WTC11 (cell line): Measurements from ENCODE around the gene FRMD4B. TPM values are rescaled to one million over a fixed set of nuclear protein-coding genes. Genes with fewer than 3 reads are reported as not detected.

Source experiments
- ATAC-seq: fragments of 200-7000 bp; cut with Tn5 transposase; 2 replicates; pipeline ENCODE4 v1.10.0; 2021; ENCODE audit warnings: mild to moderate bottlenecking, moderate library complexity
- CTCF ChIA-PET: fragments of 300-600 bp; sonication (Branson Sonifier 250); formaldehyde crosslinking; loops from one replicate; lab custom pipeline; 2021; ENCODE audit warnings: antibody characterized with exemption; lab: Charles Lee
- POLR2A ChIA-PET: fragments of 350-600 bp; sonication (Branson Sonifier 250); formaldehyde crosslinking; loops from one replicate; lab custom pipeline; 2021; ENCODE audit warnings: antibody characterized with exemption; lab: Charles Lee
- DNase-seq: peaks from one replicate; pipeline ENCODE4 v3.0.0; 2021; ENCODE audit warnings: low spot score
- H3K27ac Mint-ChIP-seq: 2 replicates; pipeline ENCODE4 v1.8.0; 2021; ENCODE audit warnings: mixed read lengths
- H3K27me3 Mint-ChIP-seq: 2 replicates; pipeline ENCODE4 v1.8.0; 2021; ENCODE audit warnings: low read depth, mild to moderate bottlenecking, moderate library complexity, mixed read lengths
- H3K36me3 Mint-ChIP-seq: 2 replicates; pipeline ENCODE4 v1.8.0; 2021; ENCODE audit warnings: mixed read lengths
- H3K4me1 Mint-ChIP-seq: 2 replicates; pipeline ENCODE4 v1.8.0; 2022; ENCODE audit warnings: mixed read lengths
- H3K4me3 Mint-ChIP-seq: 2 replicates; pipeline ENCODE4 v1.8.0; 2021; ENCODE audit warnings: mild to moderate bottlenecking, moderate library complexity, mixed read lengths
- H3K9me3 Mint-ChIP-seq: 2 replicates; pipeline ENCODE4 v1.8.0; 2021; ENCODE audit warnings: mixed read lengths
- ATF6 ChIP-seq: sonication (generic); formaldehyde crosslinking; IDR thresholded peaks from 2 replicates; pipeline ENCODE4 v1.8.1; 2023; ENCODE audit warnings: mild to moderate bottlenecking, missing genetic modification reagents
- CREM ChIP-seq: sonication (generic); formaldehyde crosslinking; IDR thresholded peaks from 2 replicates; pipeline ENCODE4 v1.8.1; 2022; ENCODE audit warnings: mild to moderate bottlenecking, missing genetic modification reagents, moderate library complexity
- ERG ChIP-seq: fragments of 250-450 bp; sonication (Bioruptor Pico); IDR thresholded peaks from 2 replicates; pipeline ENCODE4 v1.8.0; 2021; ENCODE audit warnings: mild to moderate bottlenecking
- ESRRA ChIP-seq: sonication (generic); formaldehyde crosslinking; IDR thresholded peaks from 2 replicates; pipeline ENCODE4 v1.8.1; 2022; ENCODE audit warnings: mild to moderate bottlenecking, missing genetic modification reagents, borderline replicate concordance
- FOXJ3 ChIP-seq: sonication (generic); formaldehyde crosslinking; IDR thresholded peaks from 2 replicates; pipeline ENCODE4 v1.9.0; 2021; ENCODE audit warnings: missing genetic modification reagents, mild to moderate bottlenecking, borderline replicate concordance
- FOXK1 ChIP-seq: sonication (generic); formaldehyde crosslinking; IDR thresholded peaks from 2 replicates; pipeline ENCODE4 v1.8.0; 2022; ENCODE audit warnings: mild to moderate bottlenecking, moderate library complexity, missing genetic modification reagents
- FOXP1 ChIP-seq: sonication (generic); formaldehyde crosslinking; IDR thresholded peaks from 2 replicates; pipeline ENCODE4 v1.8.0; 2022; ENCODE audit warnings: missing genetic modification reagents, mild to moderate bottlenecking, moderate library complexity, borderline replicate concordance
- JUN ChIP-seq: sonication (generic); formaldehyde crosslinking; IDR thresholded peaks from 2 replicates; pipeline ENCODE4 v1.8.0; 2023; ENCODE audit warnings: mild to moderate bottlenecking, missing genetic modification reagents
- KAT7 ChIP-seq: sonication (generic); formaldehyde crosslinking; IDR thresholded peaks from 2 replicates; pipeline ENCODE4 v1.8.1; 2023; ENCODE audit warnings: missing genetic modification reagents, mild to moderate bottlenecking, borderline replicate concordance
- MAX ChIP-seq: sonication (generic); formaldehyde crosslinking; IDR thresholded peaks from 2 replicates; pipeline ENCODE4 v1.8.0; 2022; ENCODE audit warnings: mild to moderate bottlenecking, missing genetic modification reagents
- NR2C2 ChIP-seq: sonication (generic); formaldehyde crosslinking; IDR thresholded peaks from 2 replicates; pipeline ENCODE4 v1.8.0; 2022; ENCODE audit warnings: mild to moderate bottlenecking, missing genetic modification reagents
- OVOL2 ChIP-seq: fragments of 250-450 bp; sonication (Bioruptor Pico); IDR thresholded peaks from 2 replicates; pipeline ENCODE4 v1.9.0; 2021; ENCODE audit warnings: mild to moderate bottlenecking, borderline replicate concordance
- PRDM15 ChIP-seq: sonication (generic); formaldehyde crosslinking; IDR thresholded peaks from 2 replicates; pipeline ENCODE4 v1.8.0; 2022; ENCODE audit warnings: missing genetic modification reagents
- PRRX2 ChIP-seq: fragments of 250-450 bp; sonication (Bioruptor Pico); IDR thresholded peaks from 2 replicates; pipeline ENCODE4 v1.8.0; 2021; ENCODE audit warnings: mild to moderate bottlenecking
- RELA ChIP-seq: sonication (generic); formaldehyde crosslinking; IDR thresholded peaks from 2 replicates; pipeline ENCODE4 v1.8.1; 2022; ENCODE audit warnings: missing genetic modification reagents, mild to moderate bottlenecking, borderline replicate concordance
- ZMAT4 ChIP-seq: fragments of 250-450 bp; sonication (Bioruptor Pico); IDR thresholded peaks from 2 replicates; pipeline ENCODE4 v1.9.0; 2021; ENCODE audit warnings: mild to moderate bottlenecking
- ZNF138 ChIP-seq: sonication (generic); formaldehyde crosslinking; conservative IDR thresholded peaks from 2 replicates; pipeline ENCODE4 v1.8.1; 2022; ENCODE audit warnings: mild to moderate bottlenecking, moderate library complexity, missing genetic modification reagents
- ZNF219 ChIP-seq: sonication (generic); formaldehyde crosslinking; IDR thresholded peaks from 2 replicates; pipeline ENCODE4 v1.8.0; 2023; ENCODE audit warnings: missing genetic modification reagents, mild to moderate bottlenecking, borderline replicate concordance
- ZNF232 ChIP-seq: sonication (generic); formaldehyde crosslinking; IDR thresholded peaks from 2 replicates; pipeline ENCODE4 v1.8.0; 2022; ENCODE audit warnings: mild to moderate bottlenecking, missing genetic modification reagents
- ZNF263 ChIP-seq: sonication (generic); formaldehyde crosslinking; IDR thresholded peaks from 2 replicates; pipeline ENCODE4 v1.8.1; 2022; ENCODE audit warnings: low read depth, mild to moderate bottlenecking, moderate library complexity, missing genetic modification reagents
- ZNF281 ChIP-seq: sonication (generic); formaldehyde crosslinking; IDR thresholded peaks from 2 replicates; pipeline ENCODE4 v1.8.0; 2023; ENCODE audit warnings: mild to moderate bottlenecking, missing genetic modification reagents
- ZNF317 ChIP-seq: sonication (generic); formaldehyde crosslinking; IDR thresholded peaks from 2 replicates; pipeline ENCODE4 v1.8.1; 2023; ENCODE audit warnings: low read depth, mild to moderate bottlenecking, moderate library complexity, missing genetic modification reagents, borderline replicate concordance
- total RNA-seq: library from RNA; stranded (reverse); gene quantifications from 3 replicates; pipeline ENCODE4 v1.2.3, GENCODE V29; 2021

The FRMD4B gene
- total RNA-seq, 1 experiment from 2014 or later: 6.7 TPM

GRCh38 chr3:69241769-69242168, 144.1 kb downstream of the FRMD4B start:
- Mint-ChIP-seq H3K27ac (no peak overlapping the region), H3K4me3 (no peak overlapping the region), H3K9me3 (no peaks in the 10 kb centered on the region), H3K4me1 (peaks cover 67% of the 10 kb centered on the region), H3K27me3 (peaks cover 23% of the 10 kb centered on the region), H3K36me3 (no peaks in the 10 kb centered on the region)
- POLR2A ChIA-PET: interaction anchor here (0.7 kb wide), 1 partner anchor 1271 kb away, joined by 8 read pairs; no protein-coding TSS in a partner anchor
- TF ChIP-seq KAT7 (no peak), RELA (no peak), MAX (no peak), ZNF138 (CRISPR knock-in tag) (no peak)
- ATAC-seq: no peak
- no peak for DNase-seq
- CTCF ChIA-PET: interaction anchor here (0.9 to 2.0 kb wide), 2 partner anchors 80 to 168 kb away, joined by 3 to 7 read pairs; no protein-coding TSS in a partner anchor

- peak overlapping the region; percentile 7; the same call in 1 of the 2 replicates for H3K27ac Mint-ChIP-seq
- no peak for DNase-seq
- ChIA-PET CTCF (interaction anchor here (2.0 to 2.2 kb wide), 2 partner anchors 64 to 79 kb away, joined by 7 to 13 read pairs; no protein-coding TSS in a partner anchor), POLR2A (no interaction called here)
- peaks cover 72% of the 10 kb centered on the region for H3K4me1 Mint-ChIP-seq
- peaks cover 14% of the 10 kb centered on the region for H3K27me3 Mint-ChIP-seq
- H3K9me3 Mint-ChIP-seq: no peaks in the 10 kb centered on the region
- TF ChIP-seq ZNF281 (CRISPR knock-in tag) (no peak), FOXJ3 (CRISPR knock-in tag) (no peak), ZNF219 (CRISPR knock-in tag) (no peak), ZNF317 (CRISPR knock-in tag) (no peak), ZMAT4 (CRISPR knock-in tag) (no peak), PRRX2 (CRISPR knock-in tag) (no peak), ERG (CRISPR knock-in tag) (no peak), NR2C2 (CRISPR knock-in tag) (no peak), ATF6 (no peak), OVOL2 (CRISPR knock-in tag) (no peak), ESRRA (CRISPR knock-in tag) (no peak), CREM (CRISPR knock-in tag) (no peak), ZNF232 (CRISPR knock-in tag) (no peak), FOXP1 (CRISPR knock-in tag) (no peak), ZNF263 (no peak), JUN (no peak), MAX (no peak), PRDM15 (CRISPR knock-in tag) (no peak), FOXK1 (CRISPR knock-in tag) (no peak)
- no peaks in the 10 kb centered on the region for H3K36me3 Mint-ChIP-seq
- no peak; the same call in none of the 2 replicates for ATAC-seq
- H3K4me3 Mint-ChIP-seq: no peak overlapping the region
Observed at GRCh38 chr3:69240651-69241568, 145.0 kb downstream of the FRMD4B start.
